ENCODE measurements around the gene TCHH.
"Not testable (repeated sequence)": the region's sequence is repeated elsewhere in the genome, so short reads cannot be mapped to it uniquely, and the experiment has no call there.

Gene TCHH

DNA sequence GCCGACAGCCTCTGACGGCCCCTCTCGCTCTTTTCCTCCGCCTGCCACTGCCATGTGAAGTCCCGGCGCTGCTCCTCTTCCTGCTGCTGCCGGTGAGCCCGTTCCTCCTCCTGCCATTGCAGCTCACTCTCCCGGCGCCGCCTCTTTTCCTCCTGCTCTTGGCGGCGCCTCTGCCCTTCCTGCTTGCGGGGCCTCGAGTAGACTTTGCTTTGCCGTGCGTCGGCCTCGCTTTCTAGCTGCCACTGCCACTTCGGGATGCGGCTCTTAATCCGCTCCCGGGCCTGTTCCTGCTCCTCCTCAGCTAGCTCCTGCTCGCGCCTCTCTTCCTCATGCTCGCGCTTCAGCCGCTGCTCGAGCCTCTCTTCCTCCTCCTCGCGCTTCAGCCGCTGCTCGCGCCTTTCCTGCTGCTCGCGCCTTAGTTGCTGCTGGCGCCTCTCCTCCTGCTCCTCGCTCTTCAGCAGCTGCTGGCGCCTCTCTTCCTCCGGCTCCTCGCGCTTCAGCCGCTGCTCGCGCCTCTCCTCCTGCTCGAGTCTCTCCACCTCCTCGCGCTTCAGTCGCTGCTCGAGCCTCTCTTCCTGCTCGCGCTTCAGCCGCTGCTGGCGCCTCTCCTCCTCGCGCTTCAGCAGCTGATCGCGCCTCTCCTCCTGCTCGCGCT lies 4.3 kb downstream of the TCHH start:
- peak in 1 of 14 donors; percentile 21 for DNase-seq

DNA sequence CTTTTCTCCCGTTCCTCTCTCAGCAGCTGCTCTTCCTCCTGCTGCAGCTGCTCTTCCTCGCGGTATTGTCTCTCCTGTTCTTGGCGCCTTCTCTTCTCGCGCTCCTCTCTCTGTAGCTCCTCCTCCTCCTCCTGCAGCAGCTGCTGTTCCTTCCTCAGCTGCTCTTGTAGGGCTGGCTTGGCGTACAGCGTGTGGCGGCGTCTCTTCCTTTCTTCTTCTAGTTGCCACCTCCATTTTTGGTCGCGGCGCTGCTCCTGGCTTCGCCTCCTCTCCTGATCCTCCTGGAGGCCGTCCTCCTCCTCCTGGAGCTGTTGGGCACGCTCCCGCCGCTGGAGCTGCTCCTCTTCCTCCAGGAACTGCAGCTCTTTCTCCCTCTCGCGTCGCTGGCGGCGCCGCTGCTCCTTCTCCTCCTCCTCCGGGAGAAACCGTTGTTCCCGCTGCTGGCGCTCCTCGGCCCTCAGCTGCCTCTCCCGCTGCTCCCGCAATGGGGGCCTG lies 4.8 kb downstream of the TCHH start:
- no peak for DNase-seq

DNA sequence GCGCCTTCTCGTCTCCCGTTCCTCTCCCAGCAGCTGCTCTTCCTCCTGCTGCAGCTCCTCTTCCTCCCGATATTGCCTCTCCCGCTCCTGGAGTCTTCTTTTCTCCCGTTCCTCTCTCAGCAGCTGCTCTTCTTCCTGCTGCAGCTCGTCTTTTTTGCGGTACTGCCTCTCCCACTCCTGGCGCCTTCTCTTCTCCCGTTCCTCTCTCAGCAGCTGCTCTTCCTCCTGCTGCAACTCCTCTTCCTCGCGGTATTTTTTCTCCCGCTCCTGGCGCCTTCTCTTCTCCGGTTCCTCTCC lies 5.3 kb downstream of the TCHH start:
- DNase-seq = no peak

DNA sequence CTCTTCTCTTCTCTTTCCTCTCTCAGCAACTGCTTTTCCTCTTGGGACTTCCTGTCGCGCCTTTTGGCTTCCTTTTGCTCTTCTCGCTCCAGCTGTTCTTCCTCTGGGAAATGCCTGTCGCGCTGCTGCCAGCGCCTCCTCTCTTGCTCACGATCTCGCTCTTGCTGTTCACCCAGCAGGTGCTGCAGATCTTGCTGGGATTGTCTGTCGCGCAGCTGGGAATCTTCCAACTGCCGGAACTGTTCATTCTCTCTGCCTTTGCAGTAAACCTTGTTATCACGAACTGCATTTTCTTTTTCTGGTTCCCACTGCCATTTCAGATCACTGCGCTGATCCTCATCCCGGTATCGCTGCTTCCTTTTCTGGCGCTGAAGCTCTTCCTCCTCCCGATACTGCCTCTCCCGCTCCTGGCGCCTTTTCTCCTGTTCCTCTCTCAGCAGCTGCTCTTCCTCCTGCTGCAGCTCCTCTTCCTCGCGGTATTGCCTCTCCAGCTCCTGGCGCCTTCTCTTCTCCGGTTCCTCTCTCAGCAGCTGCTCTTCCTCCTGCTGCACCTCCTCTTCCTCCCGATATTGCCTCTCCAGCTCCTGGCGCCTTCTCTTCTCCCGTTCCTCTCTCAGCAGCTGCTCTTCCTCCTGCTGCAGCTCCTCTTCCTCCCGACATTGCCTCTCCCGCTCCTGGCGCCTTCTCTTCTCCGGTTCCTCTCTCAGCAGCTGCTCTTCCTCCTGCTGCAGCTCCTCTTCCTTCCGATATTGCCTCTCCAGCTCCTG lies 5.8 kb downstream of the TCHH start:
- no peak for DNase-seq

DNA sequence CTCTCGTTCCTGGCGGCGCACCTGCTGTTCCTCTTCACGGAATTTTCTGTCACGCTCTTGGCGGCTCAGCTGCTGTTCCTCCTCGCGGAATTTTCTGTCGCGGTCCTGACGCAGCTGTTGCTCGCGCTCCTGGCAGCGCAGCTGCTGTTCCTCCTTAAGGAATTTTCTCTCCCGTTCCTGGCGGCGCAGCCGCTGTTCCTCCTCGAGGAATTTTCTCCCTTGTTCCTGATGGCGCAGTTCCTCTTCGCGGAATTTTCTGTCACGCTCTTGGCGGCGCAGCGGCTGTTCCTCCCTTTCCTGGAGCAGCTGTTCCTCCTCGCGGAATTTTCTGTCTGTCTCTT lies 6.4 kb downstream of the TCHH start:
- no peak for DNase-seq

DNA sequence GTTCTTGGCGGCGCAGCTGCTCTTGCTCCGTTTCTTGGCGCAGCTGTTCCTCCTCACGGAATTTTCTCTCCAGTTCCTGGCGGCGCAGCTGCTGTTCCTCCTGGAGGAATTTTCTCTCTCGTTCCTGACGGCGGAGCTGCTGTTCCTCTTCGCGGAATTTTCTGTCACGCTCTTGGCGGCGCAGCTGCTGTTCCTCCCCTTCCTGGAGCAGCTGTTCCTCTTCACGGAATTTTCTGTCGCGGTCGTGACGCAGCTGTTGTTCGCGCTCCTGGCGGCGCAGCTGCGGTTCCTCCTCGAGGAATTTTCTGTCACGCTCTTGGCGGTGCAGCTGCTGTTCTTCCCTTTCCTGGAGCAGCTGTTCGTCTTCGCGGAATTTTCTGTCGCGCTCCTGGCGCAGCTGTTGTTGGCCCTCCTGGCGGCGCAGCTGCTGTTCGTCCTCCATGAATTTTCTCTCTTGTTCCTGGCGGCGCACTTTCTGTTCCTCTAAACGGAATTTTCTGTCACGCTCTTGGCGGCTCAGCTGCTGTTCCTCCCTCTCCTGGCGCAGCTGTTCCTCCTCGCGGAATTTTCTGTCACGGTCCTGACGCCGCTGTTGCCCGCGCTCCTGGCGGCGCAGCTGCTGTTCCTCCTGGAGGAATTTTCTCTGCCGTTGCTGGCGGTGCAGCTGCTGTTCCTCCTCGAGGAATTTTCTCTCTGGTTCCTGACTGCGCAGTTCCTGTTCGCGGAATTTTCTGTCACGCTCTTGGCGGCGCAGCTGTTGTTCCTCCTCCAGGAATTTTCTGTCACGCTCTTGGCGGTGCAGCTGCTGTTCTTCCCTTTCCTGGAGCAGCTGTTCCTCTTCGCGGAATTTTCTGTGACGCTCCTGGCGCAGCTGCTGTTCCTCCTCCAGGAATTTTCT lies 7.0 kb downstream of the TCHH start:
- DNase-seq = peak in 1 of 14 donors; percentile 0

DNA sequence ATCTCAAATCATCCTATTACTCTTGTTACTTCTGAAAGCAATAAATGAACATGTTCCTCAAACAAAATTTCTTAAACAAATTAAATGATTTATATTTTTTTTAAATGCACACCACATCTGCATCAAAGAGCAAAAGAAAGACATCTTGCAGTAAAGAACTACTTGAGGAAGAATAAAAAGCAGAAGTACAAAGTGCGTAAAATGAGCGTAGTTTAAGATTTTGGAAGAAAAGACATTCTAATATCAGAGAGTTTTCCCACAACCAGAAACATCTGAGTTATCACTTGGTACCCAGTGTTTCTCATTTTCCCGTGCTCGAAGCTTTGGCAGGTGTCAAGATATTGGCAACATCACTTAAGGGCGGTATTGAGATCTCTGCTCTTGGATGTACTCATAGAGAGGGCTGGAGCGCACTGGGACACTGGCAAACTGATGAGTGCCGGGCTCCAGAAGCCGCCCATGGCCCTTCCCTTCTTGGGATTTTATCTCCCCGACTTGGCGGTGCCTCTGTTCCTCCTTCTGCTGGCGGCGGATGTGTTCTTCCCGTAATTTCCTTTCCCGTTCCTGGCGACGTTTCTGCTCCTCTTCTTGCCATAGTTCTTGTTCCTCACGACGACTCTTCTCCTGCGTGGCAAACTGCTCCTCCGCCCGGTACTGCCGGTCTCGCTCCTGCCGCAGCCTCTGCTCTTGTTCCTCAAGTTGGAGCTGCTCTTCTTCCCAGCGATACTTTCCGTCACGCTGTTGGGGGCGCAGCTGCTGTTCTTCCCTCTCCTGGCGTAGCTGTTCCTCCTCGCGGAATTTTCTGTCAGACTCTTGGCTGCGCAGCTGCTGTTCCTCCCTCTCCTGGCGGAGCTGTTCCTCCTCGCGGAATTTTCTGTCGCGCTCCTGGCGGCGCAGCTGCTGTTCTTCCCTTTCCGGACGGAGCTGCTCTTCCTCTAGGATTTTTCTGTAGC lies 7.9 kb downstream of the TCHH start:
- no peak for DNase-seq

DNA sequence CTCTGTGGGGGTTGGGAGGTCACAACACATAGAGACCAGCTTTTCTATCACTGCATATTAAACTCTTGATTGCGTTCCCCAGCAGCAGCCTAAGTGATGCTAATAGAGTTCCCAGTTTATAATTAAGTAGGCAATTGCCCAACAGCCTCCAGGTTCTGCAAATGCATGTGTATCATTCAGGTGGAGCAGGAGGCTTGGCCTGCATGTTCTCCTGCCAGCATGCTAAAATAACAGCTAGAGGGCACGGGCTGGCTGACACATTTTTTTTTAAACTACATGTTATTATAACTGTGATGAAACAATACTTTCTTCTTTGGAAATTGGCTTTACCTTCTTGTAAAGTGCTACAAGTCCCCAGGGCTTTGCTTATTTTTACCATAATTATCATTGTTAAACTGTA lies 10.4 kb downstream of the TCHH start:
- DNase-seq = no peak

DNA sequence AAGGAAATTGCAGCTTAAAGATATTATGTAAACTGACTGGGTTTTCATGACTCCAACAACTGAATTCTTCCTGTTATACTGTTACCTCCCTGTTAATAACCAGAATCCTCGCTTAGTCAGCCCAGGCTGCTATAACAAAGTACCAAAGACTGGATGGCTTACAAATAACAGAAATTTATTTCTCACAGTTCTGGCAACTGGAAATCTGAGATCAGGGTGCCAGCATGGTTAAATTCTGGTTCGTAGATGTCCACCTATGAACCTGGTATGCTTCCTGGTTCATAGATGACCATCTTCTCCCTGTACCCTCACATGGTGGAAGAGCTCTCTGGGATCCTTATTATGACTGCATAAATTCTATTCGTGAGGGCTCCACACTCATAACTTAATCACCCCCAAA lies 18.3 kb downstream of the TCHH start:
- DNase-seq = no peak

DNA sequence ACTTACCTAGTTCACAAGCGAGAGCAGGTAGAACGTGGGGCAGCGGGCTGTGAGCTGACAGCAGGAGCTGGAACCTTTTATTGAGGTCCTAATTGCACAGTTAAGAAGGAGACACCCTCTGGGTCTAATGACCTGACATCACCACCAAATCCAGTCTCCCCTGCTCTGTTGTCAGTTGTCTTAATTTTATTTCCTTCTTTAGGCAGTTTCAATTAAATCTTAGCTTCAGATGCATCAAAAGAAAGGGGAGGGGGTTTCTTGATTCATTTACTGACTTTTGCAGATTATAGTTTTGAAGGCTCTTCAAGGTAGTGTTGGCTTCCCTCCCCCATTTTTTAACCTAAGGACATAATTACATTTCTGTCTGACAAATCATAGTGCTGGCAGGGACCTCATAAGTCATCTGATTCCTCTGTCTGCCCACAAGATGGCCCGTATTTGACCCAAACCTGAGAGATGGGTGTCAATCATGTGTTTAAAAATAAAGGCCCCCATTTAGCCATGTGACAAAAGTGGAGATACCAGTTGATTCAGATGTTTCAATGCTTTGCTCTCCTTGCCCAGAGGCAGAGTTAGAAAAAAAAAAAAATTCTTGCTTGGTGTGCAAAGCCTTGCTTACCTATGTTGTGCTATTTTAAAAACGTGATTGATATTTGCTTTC lies 26.1 kb downstream of the TCHH start, which contains the start of gene TCHHL1:
Gene TCHHL1, minus strand, starts transcription at position 51 of the 661 bp plus-strand sequence. CDS start 921 bp downstream, outside the sequence.
- DNase-seq = no peak

DNA sequence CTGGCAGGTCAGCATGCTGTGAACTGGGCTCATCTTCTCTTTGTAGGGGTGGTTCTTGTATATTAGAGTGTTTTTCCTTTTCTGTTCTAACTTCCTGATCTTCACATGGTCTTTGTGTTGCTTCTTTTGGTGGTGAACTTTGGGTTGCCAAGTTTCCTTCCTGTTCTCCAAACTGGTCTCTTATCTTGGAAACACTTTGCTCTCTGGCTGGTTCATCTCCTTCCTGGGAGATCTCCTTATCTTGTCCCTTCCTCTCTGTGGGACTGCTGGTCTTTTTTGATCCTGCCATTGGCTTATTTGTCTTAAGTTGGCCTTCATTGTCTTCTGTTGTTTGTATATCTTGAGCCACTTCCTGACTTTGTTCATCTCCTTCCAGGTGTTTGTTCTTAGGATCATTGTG lies 28.5 kb downstream of the TCHH start:
- DNase-seq = no peak

DNA sequence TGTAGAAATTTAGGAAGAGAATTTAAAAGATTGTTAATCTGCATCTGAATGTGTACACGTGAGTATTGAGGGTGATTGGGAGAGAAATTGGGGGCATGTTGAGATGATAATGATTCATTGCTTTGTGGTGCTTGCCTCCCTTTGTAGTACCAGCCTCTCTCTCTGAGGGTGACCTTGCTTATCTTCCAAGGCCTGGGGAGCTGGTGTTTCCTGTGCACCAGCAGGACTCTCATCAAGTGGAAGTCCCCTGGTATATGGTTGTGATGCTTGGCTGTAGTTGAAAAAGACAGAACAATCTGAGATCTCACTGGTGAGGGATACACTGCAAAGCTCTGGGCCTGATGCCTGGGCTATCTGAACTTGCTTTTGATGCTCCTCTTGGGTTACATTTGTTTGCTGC lies 30.4 kb downstream of the TCHH start:
- no peak for DNase-seq

DNA sequence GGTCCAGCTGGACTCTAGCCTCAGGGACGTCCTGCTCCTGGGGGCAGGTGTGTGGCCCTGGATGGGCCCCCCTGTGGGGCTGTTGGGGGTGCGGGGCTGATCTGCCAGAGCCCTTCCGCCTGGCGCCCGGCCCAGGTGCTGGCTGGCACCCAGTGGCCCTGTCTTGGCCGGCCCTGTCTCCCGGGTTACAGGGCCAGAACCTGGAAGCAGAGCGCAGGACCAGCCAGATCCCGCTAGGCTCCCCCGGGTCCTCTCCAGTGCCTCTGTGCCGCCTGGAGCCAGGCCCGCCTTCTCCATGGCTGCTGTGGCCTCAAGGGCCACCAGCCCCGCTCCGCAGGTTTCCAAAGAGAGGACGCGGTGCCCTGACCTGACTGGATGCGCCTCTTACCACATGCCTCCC lies 34.2 kb downstream of the TCHH start:
- DNase-seq = not testable (repeated sequence)

DNA sequence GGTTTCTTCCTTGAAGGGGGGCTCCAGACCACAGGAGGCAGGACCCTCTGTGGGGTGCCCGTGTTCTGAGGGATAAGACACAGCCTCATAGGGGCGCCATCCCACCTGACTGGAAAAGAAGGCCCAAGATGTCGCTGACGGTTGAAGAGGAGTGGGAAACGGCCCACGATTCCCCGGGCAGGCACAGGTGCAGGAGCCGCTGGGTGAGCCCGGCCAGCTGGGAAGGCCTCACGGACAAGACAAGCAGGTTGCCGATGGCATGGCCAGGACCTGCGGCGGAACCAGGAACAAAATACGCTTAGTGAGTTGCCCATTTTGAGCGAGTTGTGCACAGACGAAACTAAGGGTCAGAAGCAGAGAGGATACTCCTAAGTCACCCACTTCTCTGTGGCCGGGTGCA lies 34.8 kb downstream of the TCHH start:
- not testable (repeated sequence) for DNase-seq

DNA sequence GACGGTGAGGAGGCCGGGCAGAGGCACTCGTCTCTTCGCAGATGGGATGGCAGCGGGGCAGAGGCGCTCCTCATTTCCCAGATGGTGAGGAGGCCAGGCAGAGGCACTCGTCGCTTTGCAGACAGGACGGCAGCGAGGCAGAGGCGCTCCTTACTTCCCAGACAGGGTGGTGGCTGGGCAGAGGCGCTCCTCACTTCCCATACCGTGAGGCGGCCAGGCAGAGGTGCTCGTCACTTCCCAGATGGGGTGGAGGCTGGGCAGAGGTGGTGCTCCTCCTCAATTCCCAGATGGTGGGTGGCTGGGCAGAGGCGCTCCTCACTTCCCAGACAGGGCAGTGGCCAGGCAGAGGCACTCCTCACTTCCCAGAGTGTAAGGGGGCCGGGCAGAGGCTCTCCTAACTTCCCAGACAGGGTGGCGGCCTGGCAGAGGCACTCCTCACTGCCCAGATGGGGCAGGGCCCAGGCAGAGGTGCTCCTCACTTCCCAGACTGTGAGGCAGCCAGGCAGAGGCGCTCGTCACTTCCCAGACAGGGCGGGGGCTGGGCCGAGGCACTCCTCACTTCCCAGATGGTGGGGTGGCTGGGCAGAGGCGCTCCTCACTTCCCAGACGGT lies 36.3 kb downstream of the TCHH start:
- no peak for DNase-seq

DNA sequence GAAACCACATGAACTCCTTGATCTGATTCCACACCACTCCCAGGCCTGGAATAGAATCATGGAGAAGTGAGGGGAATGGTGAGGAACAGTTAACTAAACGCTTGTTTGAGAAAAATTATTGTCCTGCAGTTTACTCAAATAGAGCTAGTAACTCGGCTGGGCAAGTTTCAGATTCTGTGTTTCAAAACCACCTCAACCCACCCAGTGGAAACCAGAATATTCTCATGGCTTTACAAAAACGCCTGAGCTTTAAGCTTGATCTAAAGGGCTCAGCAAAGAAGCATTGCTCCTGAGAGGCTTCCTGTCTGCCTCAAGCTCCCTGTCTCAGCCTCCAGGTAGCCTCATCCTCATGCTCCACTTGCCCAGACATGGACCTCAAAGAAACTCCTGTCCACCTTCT lies 42.9 kb downstream of the TCHH start:
- no peak for DNase-seq

DNA sequence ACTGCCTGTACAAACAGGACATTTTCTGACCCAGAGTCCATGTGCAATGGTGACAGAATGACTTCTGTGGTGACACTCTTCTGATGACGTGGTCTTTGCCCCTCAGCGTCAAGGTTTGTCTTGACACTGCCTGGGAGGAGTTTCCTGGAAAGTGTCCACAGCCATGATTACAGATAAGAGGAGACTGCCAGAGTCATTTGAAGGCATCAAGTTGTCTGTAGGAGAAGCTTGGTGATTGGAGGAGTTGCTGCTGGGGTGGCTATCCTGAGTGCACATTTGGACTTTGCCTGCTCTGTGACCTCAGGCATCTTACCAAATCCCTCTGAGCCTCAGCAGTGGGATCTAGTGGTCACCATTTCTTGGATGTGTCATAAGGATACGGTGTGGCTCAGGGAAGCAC lies 44.1 kb downstream of the TCHH start:
- no peak for DNase-seq

DNA sequence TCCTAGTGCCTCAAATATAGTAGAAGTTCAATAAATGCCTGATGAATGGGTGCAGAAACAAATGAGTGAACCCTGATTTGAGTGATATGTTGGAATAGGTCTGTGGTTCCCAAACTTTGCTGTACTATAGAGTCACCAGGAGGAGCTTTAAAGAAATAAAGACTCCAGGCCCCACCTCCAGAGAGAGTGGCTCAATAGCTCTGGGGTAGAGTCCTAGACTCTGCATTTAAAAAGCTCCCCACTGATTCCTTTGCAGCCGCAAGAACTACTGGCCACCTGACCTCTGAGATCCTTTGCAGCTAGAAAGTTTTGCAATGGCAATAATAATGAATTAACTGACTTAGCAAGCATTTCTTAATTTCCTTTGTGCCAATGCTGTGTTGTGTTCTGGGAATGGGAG lies 47.3 kb downstream of the TCHH start:
- no peak for DNase-seq

DNA sequence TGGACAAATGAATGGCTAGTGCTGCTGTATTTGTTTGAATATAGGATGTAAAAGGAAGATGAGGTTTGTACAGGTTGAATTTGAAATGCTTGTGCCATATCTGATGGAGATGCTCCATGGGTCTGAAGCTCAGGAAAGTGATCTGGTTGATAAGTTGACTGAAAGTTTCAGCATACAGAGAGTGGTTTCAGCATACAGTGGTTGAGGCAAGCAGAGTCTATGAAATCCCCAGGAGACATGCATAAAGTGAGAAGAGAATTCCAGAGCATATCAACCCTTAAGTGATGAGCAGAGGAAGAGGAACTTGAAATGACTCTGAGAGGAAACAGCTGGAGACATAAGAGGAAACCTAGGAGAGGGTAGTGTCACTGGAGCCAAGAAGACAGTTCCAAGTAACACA lies 48.1 kb downstream of the TCHH start:
- DNase-seq = no peak

DNA sequence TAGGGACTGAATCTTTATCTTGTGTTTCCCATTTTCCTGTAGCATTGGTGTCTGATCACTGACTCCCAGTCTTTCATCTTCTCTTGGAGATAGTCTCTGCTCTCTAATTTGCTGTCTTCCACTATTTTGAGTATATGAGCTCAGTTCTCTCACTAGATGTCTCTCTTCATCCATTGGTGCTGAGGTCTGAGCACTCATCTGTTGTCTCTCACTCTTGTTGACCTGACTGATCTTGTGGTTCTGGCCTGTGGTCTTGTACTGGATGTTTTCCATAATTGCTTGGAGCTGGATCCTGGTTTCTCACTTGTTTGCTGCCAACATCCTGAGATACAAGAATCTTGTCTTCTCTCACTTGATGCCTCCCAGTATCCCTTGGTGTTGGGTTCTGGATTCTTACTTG lies 53.3 kb downstream of the TCHH start:
- DNase-seq = no peak

All from C1 segment of cervical spinal cord (tissue), 14 donors.